Activated CD8-positive, alpha-beta memory T cell treated with anti-CD3 and anti-CD28 coated beads for 4 hours (primary cell): ENCODE results near the gene CRHR1.

Source experiments
- DNase-seq, 2 donors: peaks; one replicate each; pipeline ENCODE4 v3.0.0-alpha.2; 2020; ENCODE audit warnings: low read depth in 2 of 2

Gene CRHR1

GRCh38 chr17:45789874-45790273 is 5.8 kb downstream of the CRHR1 start:
- no peak for DNase-seq

- DNase-seq = no peak
These were observed 6.3 kb downstream of the CRHR1 start for GRCh38 chr17:45790296-45790922.

- no peak for DNase-seq
These were observed 7.0 kb downstream of the CRHR1 start for GRCh38 chr17:45791041-45791582.

- no peak for DNase-seq
These were observed 7.8 kb downstream of the CRHR1 start for GRCh38 chr17:45791935-45792334.

- DNase-seq = no peak
These were observed 8.3 kb downstream of the CRHR1 start for GRCh38 chr17:45792437-45792836.

GRCh38 chr17:45792995-45793755 is 9.1 kb downstream of the CRHR1 start:
- DNase-seq = no peak

GRCh38 chr17:45793999-45794540 is 9.9 kb downstream of the CRHR1 start:
- no peak for DNase-seq

GRCh38 chr17:45794840-45795239 is 10.7 kb downstream of the CRHR1 start:
- no peak for DNase-seq

GRCh38 chr17:45800816-45801215 is 16.7 kb downstream of the CRHR1 start:
- DNase-seq = no peak

- no peak for DNase-seq
These were observed 17.3 kb downstream of the CRHR1 start for GRCh38 chr17:45801421-45801820.

- no peak for DNase-seq
These were observed 24.7 kb downstream of the CRHR1 start for GRCh38 chr17:45808845-45809244.

- no peak for DNase-seq
These were observed 25.4 kb downstream of the CRHR1 start for GRCh38 chr17:45809499-45809898.

- no peak for DNase-seq
These were observed 28.0 kb downstream of the CRHR1 start for GRCh38 chr17:45812102-45812501.

GRCh38 chr17:45813048-45813725 is 29.1 kb downstream of the CRHR1 start:
- DNase-seq = no peak

GRCh38 chr17:45814622-45815606 is 30.8 kb downstream of the CRHR1 start:
- DNase-seq = no peak

GRCh38 chr17:45815752-45816151 is 31.6 kb downstream of the CRHR1 start:
- DNase-seq = no peak

GRCh38 chr17:45818041-45818440 is 33.9 kb downstream of the CRHR1 start:
- no peak for DNase-seq

- no peak for DNase-seq
These were observed 34.6 kb downstream of the CRHR1 start for GRCh38 chr17:45818699-45819098.

- no peak for DNase-seq
These were observed 35.5 kb downstream of the CRHR1 start for GRCh38 chr17:45819632-45820031.

GRCh38 chr17:45820052-45820780 is 36.1 kb downstream of the CRHR1 start:
- DNase-seq = no peak
